ENCODE results near the gene STMN3.
"Not testable (repeated sequence)": the region's sequence is repeated elsewhere in the genome, so short reads cannot be mapped to it uniquely, and the experiment has no call there.

DNA sequence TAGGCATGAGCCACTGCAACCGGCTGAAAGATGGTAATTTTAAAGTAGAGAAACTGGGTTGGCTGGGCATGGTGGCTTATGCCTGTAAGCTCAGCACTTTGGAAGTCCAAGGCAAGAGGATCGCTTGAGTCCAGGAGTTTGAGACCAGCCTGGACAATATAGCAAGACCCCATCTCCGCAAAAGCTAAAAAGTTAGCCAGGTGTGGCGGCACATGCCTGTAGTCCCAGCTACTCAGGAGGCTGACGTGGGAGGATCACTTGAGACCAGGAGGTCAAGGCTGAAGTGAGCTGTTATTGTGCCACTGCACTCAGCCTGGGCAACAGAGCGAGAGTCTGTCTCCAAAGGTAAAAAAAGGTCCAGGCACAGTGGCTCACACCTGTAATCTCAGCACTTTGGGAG is 22.3 kb downstream of the STMN3 start:
- not testable (repeated sequence) for TF ChIP-seq FOXP2 (optimal IDR thresholded peaks at IDR 0.05; ENCODE audit: control extremely low read depth, extremely low read length, insufficient read depth); EZH2 (IDR thresholded peaks at IDR 0.05)

All from SK-N-MC (cell line).